ENCODE measurements around the gene CD3E.

Gene CD3E

DNA sequence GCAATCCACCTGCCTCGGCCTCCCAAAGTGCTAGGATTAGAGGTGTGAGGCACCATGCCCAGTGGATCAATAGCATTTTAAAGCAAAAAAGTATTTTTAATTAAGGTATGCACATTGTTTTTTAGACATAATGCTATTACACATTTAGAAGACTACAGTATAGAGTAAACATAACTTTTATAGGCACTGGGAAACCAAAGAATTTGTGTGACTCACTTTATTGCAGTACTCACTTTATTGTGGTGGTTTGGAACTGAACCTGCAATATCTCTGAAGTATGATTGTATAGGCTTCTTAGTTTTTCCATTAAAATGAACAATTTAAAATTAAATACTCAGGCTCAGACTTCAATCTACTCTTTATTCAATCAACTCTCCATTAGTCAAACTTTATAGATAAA, 17.5 kb upstream of the CD3E start:
- Histone ChIP-seq H3K27me3 (ENCODE audit: control insufficient read depth in 2 of 2, insufficient read depth in 2 of 2, low read length in 2 of 2) (no peaks in the 10 kb centered on the region), H3K27ac (ENCODE audit: low read depth in 2 of 2, low read length in 2 of 2) (no peak overlapping the region), H3K4me3 (ENCODE audit: low read length in 2 of 2) (peak overlapping the region in 1 of 2 donors; percentile 20), H3K4me1 (ENCODE audit: control insufficient read depth in 2 of 2, insufficient read depth in 2 of 2, low read length in 2 of 2) (peaks cover 10 to 29% of the 10 kb centered on the region in 2 donors), H3K9me3 (ENCODE audit: control insufficient read depth in 2 of 2, low read length in 2 of 2) (no peaks in the 10 kb centered on the region), H3K9ac (ENCODE audit: low read depth in 1 of 2, low read length in 2 of 2) (no peak overlapping the region), H3K36me3 (ENCODE audit: control insufficient read depth in 2 of 2, insufficient read depth in 2 of 2, low read length in 2 of 2) (no peaks in the 10 kb centered on the region)

DNA sequence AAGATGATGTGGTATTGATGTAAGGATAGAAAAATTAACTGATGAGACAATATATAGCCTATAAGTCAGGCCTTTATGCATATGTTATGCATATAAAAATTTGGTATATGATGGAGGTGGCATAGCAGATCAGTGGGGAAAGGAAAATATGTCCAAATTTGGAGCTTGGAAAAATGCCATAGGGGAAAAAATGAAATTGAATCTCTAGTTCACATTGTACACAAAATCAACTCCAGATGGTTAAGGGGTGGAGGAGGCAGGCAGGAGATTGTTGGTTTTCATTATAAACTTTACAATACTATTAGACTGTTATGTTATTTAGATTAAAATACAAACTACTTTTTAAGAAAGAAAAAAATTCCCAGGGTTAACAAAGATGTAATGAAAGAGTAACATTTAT, 15.1 kb upstream of the CD3E start:
- H3K36me3 ChIP-seq (ENCODE audit: control insufficient read depth in 2 of 2, insufficient read depth in 2 of 2, low read length in 2 of 2): no peaks in the 10 kb centered on the region
- H3K27me3 ChIP-seq (ENCODE audit: control insufficient read depth in 2 of 2, insufficient read depth in 2 of 2, low read length in 2 of 2): no peaks in the 10 kb centered on the region
- H3K9me3 ChIP-seq (ENCODE audit: control insufficient read depth in 2 of 2, low read length in 2 of 2): no peaks in the 10 kb centered on the region
- no peak overlapping the region for H3K9ac ChIP-seq (ENCODE audit: low read depth in 1 of 2, low read length in 2 of 2)
- H3K27ac ChIP-seq (ENCODE audit: low read depth in 2 of 2, low read length in 2 of 2): no peak overlapping the region
- H3K4me1 ChIP-seq (ENCODE audit: control insufficient read depth in 2 of 2, insufficient read depth in 2 of 2, low read length in 2 of 2): peaks cover 7 to 11% of the 10 kb centered on the region in 2 donors
- H3K4me3 ChIP-seq (ENCODE audit: low read length in 2 of 2): no peak overlapping the region

DNA sequence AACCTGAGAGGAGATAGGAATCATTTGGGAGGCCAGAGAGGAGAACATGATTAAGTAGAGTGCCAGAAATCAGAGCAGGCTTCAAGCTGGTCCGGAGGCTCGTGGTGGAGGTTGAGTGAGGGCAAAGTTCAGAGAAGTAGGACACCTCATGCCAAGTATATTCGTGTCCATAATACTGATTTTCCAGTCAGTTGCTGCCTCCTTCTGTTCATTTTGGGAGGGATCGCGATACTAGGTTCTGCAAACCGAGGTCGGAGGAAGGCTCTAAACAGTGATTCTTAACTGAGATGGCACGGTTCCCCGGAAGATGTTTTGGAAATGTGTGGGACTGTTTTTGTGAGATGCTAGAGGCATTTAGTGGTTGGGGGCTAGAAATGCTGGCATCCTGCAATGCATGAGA, 13.6 kb upstream of the CD3E start:
- Histone ChIP-seq H3K27me3 (ENCODE audit: control insufficient read depth in 2 of 2, insufficient read depth in 2 of 2, low read length in 2 of 2) (no peaks in the 10 kb centered on the region), H3K4me3 (ENCODE audit: low read length in 2 of 2) (no peak overlapping the region), H3K36me3 (ENCODE audit: control insufficient read depth in 2 of 2, insufficient read depth in 2 of 2, low read length in 2 of 2) (no peaks in the 10 kb centered on the region), H3K9ac (ENCODE audit: low read depth in 1 of 2, low read length in 2 of 2) (no peak overlapping the region), H3K9me3 (ENCODE audit: control insufficient read depth in 2 of 2, low read length in 2 of 2) (no peaks in the 10 kb centered on the region), H3K27ac (ENCODE audit: low read depth in 2 of 2, low read length in 2 of 2) (no peak overlapping the region), H3K4me1 (ENCODE audit: control insufficient read depth in 2 of 2, insufficient read depth in 2 of 2, low read length in 2 of 2) (peaks cover 7 to 11% of the 10 kb centered on the region in 2 donors)

DNA sequence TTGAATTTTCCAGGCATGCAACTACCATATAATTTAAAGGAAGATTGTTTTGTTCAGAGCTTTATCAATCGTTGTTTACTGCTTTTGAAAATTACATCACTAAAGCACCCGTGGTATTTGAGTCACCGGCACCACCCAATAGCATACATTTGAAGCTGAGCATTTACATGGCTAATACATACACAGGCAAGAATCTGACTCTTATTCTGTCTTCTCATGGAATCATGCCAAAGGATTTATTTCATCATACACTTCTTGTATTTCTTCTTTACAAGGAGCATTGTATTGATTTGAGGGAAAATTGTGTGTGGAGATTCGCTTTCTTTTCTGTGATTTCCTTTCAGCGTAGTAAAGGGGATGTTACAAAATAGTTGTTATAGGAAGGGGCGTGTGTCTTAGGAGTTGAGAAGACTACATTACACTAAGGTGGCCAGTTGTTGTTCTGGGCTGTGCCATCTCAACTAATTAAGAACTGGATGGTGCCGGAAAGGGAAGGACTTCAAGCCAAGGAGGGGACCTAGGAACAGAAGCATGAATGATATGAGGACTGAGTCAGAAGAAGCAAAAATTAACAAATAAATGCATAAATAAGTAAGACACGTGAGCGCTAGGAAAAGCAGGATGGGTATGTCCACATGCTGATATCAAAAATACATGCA, 12.9 kb upstream of the CD3E start:
- no peak overlapping the region for H3K4me3 ChIP-seq (ENCODE audit: low read length in 2 of 2)
- H3K4me1 ChIP-seq (ENCODE audit: control insufficient read depth in 2 of 2, insufficient read depth in 2 of 2, low read length in 2 of 2): peaks cover 4 to 8% of the 10 kb centered on the region in 2 donors
- H3K27ac ChIP-seq (ENCODE audit: low read depth in 2 of 2, low read length in 2 of 2): no peak overlapping the region
- H3K9me3 ChIP-seq (ENCODE audit: control insufficient read depth in 2 of 2, low read length in 2 of 2): no peaks in the 10 kb centered on the region
- no peak overlapping the region for H3K9ac ChIP-seq (ENCODE audit: low read depth in 1 of 2, low read length in 2 of 2)
- no peaks in the 10 kb centered on the region for H3K27me3 ChIP-seq (ENCODE audit: control insufficient read depth in 2 of 2, insufficient read depth in 2 of 2, low read length in 2 of 2)
- no peaks in the 10 kb centered on the region for H3K36me3 ChIP-seq (ENCODE audit: control insufficient read depth in 2 of 2, insufficient read depth in 2 of 2, low read length in 2 of 2)

DNA sequence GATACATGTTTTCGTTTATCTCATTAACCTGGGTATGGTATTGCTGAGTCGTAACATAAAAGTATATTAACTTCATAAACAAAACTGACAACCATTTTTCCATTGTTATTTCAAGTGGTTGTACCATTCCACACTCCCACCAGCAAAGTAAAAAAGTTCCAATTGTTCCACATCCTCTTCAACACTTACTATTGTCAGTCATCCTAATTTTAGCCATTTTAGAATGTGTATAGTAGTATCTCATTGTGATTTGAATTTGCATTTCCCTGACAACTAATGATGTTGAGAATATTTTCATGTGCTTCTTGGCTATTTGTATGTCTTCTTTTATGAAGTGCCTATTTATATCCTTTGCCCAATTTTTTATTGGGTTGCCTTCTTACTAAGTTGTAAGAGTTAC, 10.5 kb upstream of the CD3E start:
- no peaks in the 10 kb centered on the region for H3K36me3 ChIP-seq (ENCODE audit: control insufficient read depth in 2 of 2, insufficient read depth in 2 of 2, low read length in 2 of 2)
- H3K9ac ChIP-seq (ENCODE audit: low read depth in 1 of 2, low read length in 2 of 2): no peak overlapping the region
- H3K4me1 ChIP-seq (ENCODE audit: control insufficient read depth in 2 of 2, insufficient read depth in 2 of 2, low read length in 2 of 2): peaks cover 0 to 5% of the 10 kb centered on the region in 2 donors

DNA sequence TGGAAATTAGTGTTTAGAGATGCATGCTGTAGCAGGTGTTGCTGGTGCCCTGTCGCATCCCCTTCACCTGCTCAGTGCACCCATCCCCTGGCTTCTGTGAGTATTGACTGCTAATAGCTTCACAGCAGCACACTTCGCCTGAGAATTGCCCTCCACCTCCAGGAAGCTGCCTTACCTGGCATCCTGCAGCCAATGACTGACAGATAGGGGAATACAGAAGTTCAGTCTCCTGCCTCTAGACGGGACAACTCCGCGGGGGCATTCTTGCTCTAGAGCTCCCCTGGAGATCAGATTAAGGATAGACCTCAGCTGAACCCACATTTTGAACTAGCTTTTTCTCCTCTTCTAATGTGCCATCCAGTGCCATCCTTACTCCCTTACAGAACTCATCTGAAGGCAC, 9.3 kb upstream of the CD3E start:
- H3K9ac ChIP-seq (ENCODE audit: low read depth in 1 of 2, low read length in 2 of 2): no peak overlapping the region
- no peaks in the 10 kb centered on the region for H3K36me3 ChIP-seq (ENCODE audit: control insufficient read depth in 2 of 2, insufficient read depth in 2 of 2, low read length in 2 of 2)
- H3K27ac ChIP-seq (ENCODE audit: low read depth in 2 of 2, low read length in 2 of 2): no peak overlapping the region
- no peaks in the 10 kb centered on the region for H3K27me3 ChIP-seq (ENCODE audit: control insufficient read depth in 2 of 2, insufficient read depth in 2 of 2, low read length in 2 of 2)
- no peak overlapping the region for H3K4me3 ChIP-seq (ENCODE audit: low read length in 2 of 2)
- H3K4me1 ChIP-seq (ENCODE audit: control insufficient read depth in 2 of 2, insufficient read depth in 2 of 2, low read length in 2 of 2): peaks cover 0 to 5% of the 10 kb centered on the region in 2 donors
- no peaks in the 10 kb centered on the region for H3K9me3 ChIP-seq (ENCODE audit: control insufficient read depth in 2 of 2, low read length in 2 of 2)

More for the DNA sequence above, 10.5 kb upstream of the CD3E start:
- H3K27me3 ChIP-seq (ENCODE audit: control insufficient read depth in 2 of 2, insufficient read depth in 2 of 2, low read length in 2 of 2): no peaks in the 10 kb centered on the region
- H3K4me3 ChIP-seq (ENCODE audit: low read length in 2 of 2): no peak overlapping the region
- H3K9me3 ChIP-seq (ENCODE audit: control insufficient read depth in 2 of 2, low read length in 2 of 2): no peaks in the 10 kb centered on the region
- H3K27ac ChIP-seq (ENCODE audit: low read depth in 2 of 2, low read length in 2 of 2): no peak overlapping the region

DNA sequence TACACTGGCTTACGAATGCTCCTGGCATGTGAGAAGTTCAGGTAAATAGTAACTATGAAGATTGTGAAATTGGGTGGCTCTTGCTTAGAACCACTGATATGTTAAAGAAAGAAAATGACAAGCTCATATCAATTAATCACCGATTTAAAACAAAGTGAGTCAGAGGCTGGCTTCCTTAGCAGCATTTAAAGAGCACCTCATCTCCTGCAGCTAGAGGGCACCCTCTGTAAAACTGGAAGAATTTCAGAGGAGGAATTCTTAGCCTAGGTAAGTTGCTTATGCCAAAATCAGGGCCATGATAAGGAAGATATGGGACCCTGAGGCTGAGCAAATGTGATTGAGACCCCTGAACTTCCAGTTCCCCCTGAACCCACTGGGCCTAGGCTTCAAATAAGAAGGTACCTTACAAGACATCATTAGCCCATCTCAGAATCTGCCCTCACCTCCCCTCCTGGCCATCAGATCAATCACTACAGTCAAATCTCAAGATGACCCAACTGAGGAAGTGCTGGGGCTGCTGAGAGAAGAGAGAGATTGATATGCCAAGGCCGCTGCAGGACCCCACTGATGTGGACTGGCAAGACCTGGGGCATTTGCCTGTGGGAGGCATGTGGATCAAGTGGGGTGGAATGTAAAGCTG, 8.6 kb upstream of the CD3E start:
- no peak overlapping the region for H3K4me3 ChIP-seq (ENCODE audit: low read length in 2 of 2)
- H3K27me3 ChIP-seq (ENCODE audit: control insufficient read depth in 2 of 2, insufficient read depth in 2 of 2, low read length in 2 of 2): no peaks in the 10 kb centered on the region
- H3K9me3 ChIP-seq (ENCODE audit: control insufficient read depth in 2 of 2, low read length in 2 of 2): no peaks in the 10 kb centered on the region
- no peak overlapping the region for H3K9ac ChIP-seq (ENCODE audit: low read depth in 1 of 2, low read length in 2 of 2)
- H3K4me1 ChIP-seq (ENCODE audit: control insufficient read depth in 2 of 2, insufficient read depth in 2 of 2, low read length in 2 of 2): peaks cover 0 to under 1% of the 10 kb centered on the region in 2 donors
- no peaks in the 10 kb centered on the region for H3K36me3 ChIP-seq (ENCODE audit: control insufficient read depth in 2 of 2, insufficient read depth in 2 of 2, low read length in 2 of 2)
- no peak overlapping the region for H3K27ac ChIP-seq (ENCODE audit: low read depth in 2 of 2, low read length in 2 of 2)

DNA sequence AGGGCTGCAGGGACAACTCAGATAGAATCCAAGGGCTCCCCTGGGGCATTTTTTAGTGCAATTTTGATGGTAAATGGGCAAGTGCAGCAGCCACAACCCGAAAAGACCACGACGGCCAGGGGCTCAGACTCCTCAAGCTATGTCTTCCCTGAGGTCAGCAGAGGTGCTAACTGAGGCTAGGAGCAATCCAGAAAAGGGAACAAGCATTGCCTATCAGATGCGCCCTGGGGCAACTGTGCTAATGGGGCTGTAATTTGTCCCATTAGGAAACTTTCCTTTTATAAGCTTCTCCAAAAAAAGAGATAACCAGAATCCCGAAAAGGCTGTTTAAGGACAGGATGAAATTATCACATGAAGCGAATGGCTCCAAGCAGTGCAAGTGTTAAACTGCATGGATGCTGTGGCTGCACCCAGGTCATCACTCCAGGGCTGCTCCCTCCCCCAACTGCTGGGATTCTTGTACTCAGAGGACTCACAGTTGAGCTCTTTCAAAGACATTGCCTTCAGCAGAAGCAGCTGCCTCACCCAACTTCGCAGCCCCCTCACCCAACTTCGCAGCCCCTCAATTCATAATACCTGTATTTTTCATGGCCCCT, 2.8 kb upstream of the CD3E start:
- H3K9ac ChIP-seq (ENCODE audit: low read depth in 1 of 2, low read length in 2 of 2): no peak overlapping the region
- no peaks in the 10 kb centered on the region for H3K9me3 ChIP-seq (ENCODE audit: control insufficient read depth in 2 of 2, low read length in 2 of 2)
- peaks cover 0 to 5% of the 10 kb centered on the region in 2 donors for H3K27me3 ChIP-seq (ENCODE audit: control insufficient read depth in 2 of 2, insufficient read depth in 2 of 2, low read length in 2 of 2)
- no peak overlapping the region for H3K4me3 ChIP-seq (ENCODE audit: low read length in 2 of 2)
- no peaks in the 10 kb centered on the region for H3K36me3 ChIP-seq (ENCODE audit: control insufficient read depth in 2 of 2, insufficient read depth in 2 of 2, low read length in 2 of 2)
- no peaks in the 10 kb centered on the region for H3K4me1 ChIP-seq (ENCODE audit: control insufficient read depth in 2 of 2, insufficient read depth in 2 of 2, low read length in 2 of 2)
- no peak overlapping the region for H3K27ac ChIP-seq (ENCODE audit: low read depth in 2 of 2, low read length in 2 of 2)

DNA sequence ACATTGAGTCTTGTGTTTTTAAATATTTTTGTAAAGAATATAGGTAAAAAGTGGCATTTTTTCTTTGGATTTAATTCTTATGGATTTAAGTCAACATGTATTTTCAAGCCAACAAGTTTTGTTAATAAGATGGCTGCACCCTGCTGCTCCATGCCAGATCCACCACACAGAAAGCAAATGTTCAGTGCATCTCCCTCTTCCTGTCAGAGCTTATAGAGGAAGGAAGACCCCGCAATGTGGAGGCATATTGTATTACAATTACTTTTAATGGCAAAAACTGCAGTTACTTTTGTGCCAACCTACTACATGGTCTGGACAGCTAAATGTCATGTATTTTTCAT, 333 bp upstream of the CD3E start:
- H3K27me3 ChIP-seq (ENCODE audit: control insufficient read depth in 2 of 2, insufficient read depth in 2 of 2, low read length in 2 of 2): peaks cover 0 to 5% of the 10 kb centered on the region in 2 donors
- no peaks in the 10 kb centered on the region for H3K36me3 ChIP-seq (ENCODE audit: control insufficient read depth in 2 of 2, insufficient read depth in 2 of 2, low read length in 2 of 2)
- H3K27ac ChIP-seq (ENCODE audit: low read depth in 2 of 2, low read length in 2 of 2): peak overlapping the region in 1 of 2 donors; percentile 67
- H3K9ac ChIP-seq (ENCODE audit: low read depth in 1 of 2, low read length in 2 of 2): no peak overlapping the region
- H3K4me3 ChIP-seq (ENCODE audit: low read length in 2 of 2): no peak overlapping the region
- no peaks in the 10 kb centered on the region for H3K4me1 ChIP-seq (ENCODE audit: control insufficient read depth in 2 of 2, insufficient read depth in 2 of 2, low read length in 2 of 2)
- H3K9me3 ChIP-seq (ENCODE audit: control insufficient read depth in 2 of 2, low read length in 2 of 2): no peaks in the 10 kb centered on the region

DNA sequence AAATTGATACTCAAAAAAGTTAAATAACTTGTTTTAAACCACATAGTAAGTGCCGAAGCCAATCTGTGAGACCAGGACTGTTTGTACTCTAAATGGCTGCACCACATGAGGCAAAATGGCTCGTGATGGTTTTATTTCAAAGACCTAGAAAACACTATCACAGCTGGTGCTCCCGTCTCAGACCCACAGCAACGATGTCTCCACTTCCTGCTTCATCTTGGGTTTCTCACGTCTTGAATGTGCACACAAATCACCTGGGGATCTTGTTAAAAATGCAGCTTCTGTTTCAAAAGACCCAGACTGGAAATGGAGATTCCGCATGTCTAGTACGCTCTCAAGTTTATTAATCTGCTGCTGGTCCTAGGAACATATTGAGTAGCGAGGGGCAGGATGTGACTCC, 1.2 kb downstream of the CD3E start:
- H3K9me3 ChIP-seq (ENCODE audit: control insufficient read depth in 2 of 2, low read length in 2 of 2): no peaks in the 10 kb centered on the region
- peak overlapping the region in 1 of 2 donors; percentile 39 for H3K4me3 ChIP-seq (ENCODE audit: low read length in 2 of 2)
- peak overlapping the region in 1 of 2 donors; percentile 61 for H3K9ac ChIP-seq (ENCODE audit: low read depth in 1 of 2, low read length in 2 of 2)
- H3K27me3 ChIP-seq (ENCODE audit: control insufficient read depth in 2 of 2, insufficient read depth in 2 of 2, low read length in 2 of 2): peaks cover 0 to 5% of the 10 kb centered on the region in 2 donors
- H3K4me1 ChIP-seq (ENCODE audit: control insufficient read depth in 2 of 2, insufficient read depth in 2 of 2, low read length in 2 of 2): peaks cover 0 to under 1% of the 10 kb centered on the region in 2 donors
- peak overlapping the region in 1 of 2 donors; percentile 67 for H3K27ac ChIP-seq (ENCODE audit: low read depth in 2 of 2, low read length in 2 of 2)
- H3K36me3 ChIP-seq (ENCODE audit: control insufficient read depth in 2 of 2, insufficient read depth in 2 of 2, low read length in 2 of 2): no peaks in the 10 kb centered on the region
